Adipocyte (in vitro differentiated cells): ENCODE data around the gene TYRP1.

ENCODE experiments used
- DNase-seq: peaks from one replicate; pipeline ENCODE4 v3.0.0-alpha.2; 2015; ENCODE audit warnings: low read depth
- H3K27me3 ChIP-seq: replicated peaks from 2 replicates; pipeline ENCODE4 v1.7.0; 2013; ENCODE audit warnings: mild to moderate bottlenecking, low read length, moderate library complexity; ENCODE audit not compliant: control insufficient read depth, insufficient read depth
- H3K36me3 ChIP-seq: 2 replicates; pipeline ENCODE4 v1.7.0; 2013; ENCODE audit warnings: low read length, mild to moderate bottlenecking, moderate library complexity; ENCODE audit not compliant: control insufficient read depth, insufficient read depth, severe bottlenecking
- H3K4me1 ChIP-seq: 2 replicates; pipeline ENCODE4 v1.7.0; 2013; ENCODE audit warnings: mild to moderate bottlenecking, low read length, moderate library complexity; ENCODE audit not compliant: control insufficient read depth, insufficient read depth
- H3K4me3 ChIP-seq: 2 replicates; pipeline ENCODE4 v1.7.0; 2013; ENCODE audit warnings: mild to moderate bottlenecking, low read length, moderate library complexity
- H3K9ac ChIP-seq: 2 replicates; pipeline ENCODE4 v1.7.0; 2013; ENCODE audit warnings: mild to moderate bottlenecking, low read length, moderate library complexity
- H3K9me3 ChIP-seq: 2 replicates; pipeline ENCODE4 v1.7.0; 2013; ENCODE audit warnings: mild to moderate bottlenecking, low read length, moderate library complexity; ENCODE audit not compliant: control insufficient read depth

TYRP1 gene, protein sequence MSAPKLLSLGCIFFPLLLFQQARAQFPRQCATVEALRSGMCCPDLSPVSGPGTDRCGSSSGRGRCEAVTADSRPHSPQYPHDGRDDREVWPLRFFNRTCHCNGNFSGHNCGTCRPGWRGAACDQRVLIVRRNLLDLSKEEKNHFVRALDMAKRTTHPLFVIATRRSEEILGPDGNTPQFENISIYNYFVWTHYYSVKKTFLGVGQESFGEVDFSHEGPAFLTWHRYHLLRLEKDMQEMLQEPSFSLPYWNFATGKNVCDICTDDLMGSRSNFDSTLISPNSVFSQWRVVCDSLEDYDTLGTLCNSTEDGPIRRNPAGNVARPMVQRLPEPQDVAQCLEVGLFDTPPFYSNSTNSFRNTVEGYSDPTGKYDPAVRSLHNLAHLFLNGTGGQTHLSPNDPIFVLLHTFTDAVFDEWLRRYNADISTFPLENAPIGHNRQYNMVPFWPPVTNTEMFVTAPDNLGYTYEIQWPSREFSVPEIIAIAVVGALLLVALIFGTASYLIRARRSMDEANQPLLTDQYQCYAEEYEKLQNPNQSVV

DNA sequence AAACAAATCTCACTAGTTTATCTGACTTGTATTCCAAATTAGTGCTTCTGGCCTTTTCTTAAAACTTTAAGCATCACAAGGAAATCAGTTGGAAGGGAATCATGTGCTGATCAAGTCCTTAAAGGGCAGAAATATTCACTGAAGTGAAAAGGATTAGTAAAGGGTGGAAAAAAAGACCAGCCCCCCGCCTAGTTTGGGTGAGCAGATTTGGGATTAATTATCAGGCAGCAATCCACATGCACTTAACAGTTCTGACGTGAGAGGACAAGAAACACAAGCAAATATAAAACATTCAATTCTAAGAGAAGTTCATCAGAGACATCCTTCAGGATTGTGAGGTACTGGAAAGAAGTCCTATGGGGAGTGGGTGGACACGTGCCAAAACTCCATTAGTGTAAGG lies at the start of gene TYRP1:
Gene TYRP1, plus strand, starts transcription at position 245 of the 400 bp plus-strand sequence. CDS start 612 bp downstream, outside the sequence.
- no peaks in the 10 kb centered on the region for H3K36me3 ChIP-seq
- no peaks in the 10 kb centered on the region for H3K9me3 ChIP-seq
- H3K9ac ChIP-seq: no peak within 1 kb of the TSS
- H3K4me1 ChIP-seq: peaks cover 12% of the 10 kb centered on the region
- H3K27me3 ChIP-seq: peaks cover 5% of the 10 kb centered on the region
- DNase-seq: no peak
- H3K4me3 ChIP-seq: no peak within 1 kb of the TSS

DNA sequence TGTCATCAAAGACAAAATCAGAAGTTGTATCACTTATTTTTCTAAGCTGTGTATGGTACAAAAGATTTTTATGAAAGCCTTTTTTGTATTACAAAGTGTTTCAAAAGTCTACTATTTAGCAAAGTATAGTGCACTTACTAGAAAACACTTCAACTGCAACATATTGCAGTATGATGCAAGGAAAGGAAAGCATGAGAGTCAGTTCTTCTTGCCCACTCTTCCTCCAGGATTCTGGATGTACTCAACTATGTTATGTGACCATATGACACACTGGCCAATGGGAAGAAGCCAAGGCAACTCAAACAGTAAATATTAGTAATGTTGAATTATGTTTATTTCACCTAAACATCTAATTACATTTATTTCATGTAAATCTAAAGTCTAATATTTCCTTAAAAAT lies 49.5 kb upstream of the TYRP1 start:
- H3K9ac ChIP-seq: no peak overlapping the region
- peak; percentile 41 for DNase-seq

DNA sequence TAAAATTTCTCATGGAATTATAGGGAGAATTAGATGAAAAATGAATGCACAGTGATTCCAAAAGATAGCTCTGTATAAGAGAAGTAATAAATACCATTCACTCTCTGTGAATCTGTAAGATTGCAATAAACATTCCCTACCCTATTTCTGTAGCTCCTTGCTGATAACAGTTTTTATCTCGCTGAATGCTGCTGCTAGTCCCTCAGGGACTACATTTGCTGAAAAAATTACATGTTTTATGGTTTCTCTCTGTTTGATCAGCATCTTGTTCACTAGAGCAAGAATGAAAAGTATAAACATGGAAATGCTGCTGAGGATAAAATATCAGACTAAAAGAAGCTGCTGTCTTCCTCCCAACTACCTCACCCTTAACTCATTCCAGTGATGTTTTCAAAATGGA lies 44.3 kb upstream of the TYRP1 start:
- Histone ChIP-seq H3K9ac (no peak overlapping the region), H3K36me3 (no peaks in the 10 kb centered on the region), H3K27me3 (no peaks in the 10 kb centered on the region), H3K4me3 (no peak overlapping the region), H3K9me3 (no peaks in the 10 kb centered on the region), H3K4me1 (no peaks in the 10 kb centered on the region)
- DNase-seq: no peak

More for the DNA sequence above, 49.5 kb upstream of the TYRP1 start:
- H3K9me3 ChIP-seq: no peaks in the 10 kb centered on the region
- H3K4me3 ChIP-seq: no peak overlapping the region
- no peaks in the 10 kb centered on the region for H3K36me3 ChIP-seq
- H3K4me1 ChIP-seq: peaks cover 3% of the 10 kb centered on the region
- H3K27me3 ChIP-seq: no peaks in the 10 kb centered on the region

DNA sequence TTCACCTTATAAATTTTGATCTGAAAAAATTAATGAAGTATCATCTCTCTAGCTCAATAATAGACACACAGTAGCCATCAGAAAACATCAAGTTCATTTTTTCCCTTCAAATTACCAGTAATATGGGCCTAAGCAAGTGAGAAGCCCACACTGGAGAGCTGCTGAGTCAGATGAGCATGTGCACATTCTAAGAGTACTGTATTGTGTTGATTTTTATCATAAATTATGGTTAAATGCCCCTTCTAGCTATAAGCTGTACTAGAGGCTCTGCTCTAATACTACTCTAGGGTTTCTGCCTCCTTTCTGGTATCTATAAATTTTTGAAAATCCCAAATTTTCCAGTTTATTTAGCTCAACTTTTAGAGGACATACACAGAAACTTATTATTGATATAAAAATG lies 42.1 kb upstream of the TYRP1 start:
- Histone ChIP-seq H3K36me3 (no peaks in the 10 kb centered on the region), H3K4me3 (no peak overlapping the region), H3K9me3 (no peaks in the 10 kb centered on the region), H3K4me1 (no peaks in the 10 kb centered on the region), H3K9ac (no peak overlapping the region), H3K27me3 (no peaks in the 10 kb centered on the region)
- no peak for DNase-seq

DNA sequence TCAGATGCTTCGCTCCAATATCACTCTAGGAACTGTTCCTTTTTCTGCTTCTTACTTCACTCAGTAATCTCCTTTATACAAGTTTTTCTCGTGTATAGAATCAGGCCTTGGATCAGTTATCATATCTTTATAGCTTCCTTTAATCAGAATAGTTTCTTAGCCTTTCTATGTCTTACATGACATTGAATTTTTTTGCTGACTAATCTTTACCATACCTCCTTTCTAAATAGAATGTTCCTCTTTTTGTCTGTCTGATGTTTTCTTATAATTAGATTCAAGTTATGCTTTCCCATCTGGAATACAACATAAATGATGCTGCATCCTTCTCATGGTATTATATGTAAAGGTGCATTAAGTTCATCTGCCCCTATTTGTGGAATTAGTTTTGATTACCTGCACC lies 40.2 kb upstream of the TYRP1 start:
- Histone ChIP-seq H3K36me3 (no peaks in the 10 kb centered on the region), H3K4me3 (no peak overlapping the region), H3K9me3 (peaks cover 2% of the 10 kb centered on the region), H3K9ac (no peak overlapping the region), H3K4me1 (no peaks in the 10 kb centered on the region), H3K27me3 (no peaks in the 10 kb centered on the region)
- no peak for DNase-seq

DNA sequence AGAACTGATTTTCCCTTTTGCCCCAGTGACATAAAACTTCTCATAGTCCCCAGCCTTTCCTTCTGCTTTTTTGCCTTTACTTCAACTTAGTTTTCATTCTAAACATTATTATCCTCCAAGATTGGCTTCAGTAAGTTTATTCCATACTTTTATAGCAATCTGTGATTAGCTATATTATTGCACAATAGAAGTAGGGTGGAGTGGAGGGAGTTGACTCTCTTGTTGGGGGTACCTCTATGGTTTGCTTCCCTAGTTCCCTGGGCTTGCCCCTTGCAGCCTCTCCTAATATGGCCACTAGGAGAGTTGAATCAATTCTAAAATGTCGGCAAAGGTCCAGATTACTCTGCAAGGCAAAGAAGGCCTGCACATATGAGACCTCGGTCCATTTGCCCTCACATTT lies 36.4 kb upstream of the TYRP1 start:
- no peaks in the 10 kb centered on the region for H3K36me3 ChIP-seq
- H3K4me1 ChIP-seq: no peaks in the 10 kb centered on the region
- H3K4me3 ChIP-seq: no peak overlapping the region
- H3K9ac ChIP-seq: no peak overlapping the region
- DNase-seq: no peak
- H3K27me3 ChIP-seq: no peaks in the 10 kb centered on the region
- peaks cover 3% of the 10 kb centered on the region for H3K9me3 ChIP-seq

DNA sequence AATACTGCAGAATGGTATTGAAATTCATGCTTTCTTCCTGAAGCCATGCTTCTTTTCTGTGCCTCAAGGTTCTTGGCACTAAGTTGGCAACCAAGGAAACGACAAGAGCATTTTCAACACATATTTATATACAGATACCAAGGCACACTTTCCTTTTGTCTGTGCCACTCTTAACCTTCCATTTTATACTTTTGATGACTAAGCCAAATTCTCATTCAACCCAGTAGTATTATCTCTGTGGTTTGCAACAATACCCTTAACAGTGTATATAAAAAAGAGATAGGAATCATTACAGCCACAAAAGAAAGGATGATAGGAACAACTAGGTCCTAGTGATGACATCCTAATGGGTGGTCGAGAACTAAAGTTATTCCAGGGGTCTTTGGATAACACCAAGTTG lies 36.0 kb upstream of the TYRP1 start:
- no peak overlapping the region for H3K9ac ChIP-seq
- H3K9me3 ChIP-seq: peaks cover 3% of the 10 kb centered on the region
- H3K4me3 ChIP-seq: no peak overlapping the region
- no peak for DNase-seq
- no peaks in the 10 kb centered on the region for H3K4me1 ChIP-seq
- no peaks in the 10 kb centered on the region for H3K36me3 ChIP-seq
- H3K27me3 ChIP-seq: no peaks in the 10 kb centered on the region

DNA sequence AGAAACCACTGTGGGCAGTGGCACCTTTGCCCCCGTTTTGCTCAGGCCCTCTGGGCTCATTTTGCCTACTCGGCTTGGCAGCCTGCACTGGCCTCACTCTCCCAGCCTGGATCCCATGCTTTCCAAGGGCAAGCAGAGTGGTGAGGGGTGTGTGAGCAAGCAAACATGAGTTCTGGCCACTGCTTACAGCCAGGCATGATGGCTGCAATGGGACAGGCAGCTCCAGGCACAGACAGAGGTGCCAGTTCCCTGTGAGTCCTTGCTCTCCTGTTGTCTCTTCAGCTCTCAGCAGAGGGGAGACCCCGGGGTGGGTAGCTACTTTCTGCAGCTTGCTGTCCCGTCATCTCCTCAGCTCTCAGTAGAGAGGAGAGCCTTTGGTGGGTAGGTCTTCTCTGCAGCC lies 35.2 kb upstream of the TYRP1 start:
- Histone ChIP-seq H3K4me1 (no peaks in the 10 kb centered on the region), H3K36me3 (no peaks in the 10 kb centered on the region), H3K4me3 (no peak overlapping the region), H3K27me3 (no peaks in the 10 kb centered on the region), H3K9ac (no peak overlapping the region), H3K9me3 (peaks cover 3% of the 10 kb centered on the region)
- DNase-seq: no peak

DNA sequence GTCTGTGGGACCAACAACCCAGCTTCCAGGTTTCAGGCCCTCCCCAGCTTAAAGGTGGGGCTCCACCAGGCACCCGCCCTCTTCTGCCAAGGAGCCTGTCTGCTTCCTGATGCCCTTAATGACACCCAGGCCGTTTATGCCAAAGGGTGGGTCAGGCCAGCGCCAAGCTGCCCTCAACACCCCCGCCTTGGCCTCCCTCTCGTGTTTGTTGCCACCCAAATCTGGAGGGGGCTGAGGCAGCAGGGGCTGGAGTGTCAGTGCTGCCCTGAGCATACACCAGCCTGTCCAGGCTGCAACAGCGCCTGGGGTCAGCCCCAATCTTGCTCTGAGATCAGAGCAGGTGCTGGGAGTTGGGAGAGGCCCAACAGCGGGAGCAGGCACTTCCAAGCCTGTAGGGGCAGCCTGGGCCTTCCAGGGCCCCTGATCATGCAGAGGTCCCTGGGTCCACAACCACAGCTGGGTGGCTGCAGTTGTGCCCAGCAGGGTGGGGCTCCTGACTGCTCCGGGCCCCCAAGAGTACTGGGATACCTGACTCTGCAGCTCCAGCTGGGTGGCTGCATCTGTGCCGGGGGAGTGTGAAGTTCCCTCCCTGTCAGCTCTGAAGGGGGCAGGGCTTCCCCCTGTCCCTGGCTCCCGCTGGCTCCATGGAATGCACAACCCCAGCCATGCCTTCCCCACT lies 34.5 kb upstream of the TYRP1 start:
- DNase-seq: no peak
- H3K9me3 ChIP-seq: peaks cover 3% of the 10 kb centered on the region
- no peaks in the 10 kb centered on the region for H3K4me1 ChIP-seq
- no peak overlapping the region for H3K4me3 ChIP-seq
- H3K27me3 ChIP-seq: no peaks in the 10 kb centered on the region
- H3K36me3 ChIP-seq: no peaks in the 10 kb centered on the region
- H3K9ac ChIP-seq: no peak overlapping the region

DNA sequence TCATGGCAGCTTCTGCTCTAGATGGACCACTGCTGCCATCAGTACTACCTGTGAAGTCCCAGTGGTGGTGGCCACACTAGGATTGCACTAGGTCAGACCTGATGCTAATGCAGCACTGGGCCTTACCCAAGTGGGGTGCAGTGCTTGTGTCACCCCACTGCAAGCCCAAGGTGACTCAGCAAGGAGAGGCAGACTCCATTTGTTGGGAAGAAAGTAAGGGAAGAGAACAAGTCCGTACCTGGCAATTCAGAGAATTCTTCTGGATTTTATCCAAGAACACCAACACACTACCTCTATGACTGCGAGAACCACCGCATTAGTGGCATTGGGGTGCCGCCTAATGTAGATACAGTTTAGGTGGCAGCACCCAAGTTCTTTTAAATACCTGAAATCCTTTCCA lies 34.0 kb upstream of the TYRP1 start:
- DNase-seq: no peak
- no peaks in the 10 kb centered on the region for H3K36me3 ChIP-seq
- H3K4me1 ChIP-seq: no peaks in the 10 kb centered on the region
- H3K4me3 ChIP-seq: no peak overlapping the region
- H3K9ac ChIP-seq: no peak overlapping the region
- H3K9me3 ChIP-seq: peaks cover 3% of the 10 kb centered on the region
- H3K27me3 ChIP-seq: no peaks in the 10 kb centered on the region

DNA sequence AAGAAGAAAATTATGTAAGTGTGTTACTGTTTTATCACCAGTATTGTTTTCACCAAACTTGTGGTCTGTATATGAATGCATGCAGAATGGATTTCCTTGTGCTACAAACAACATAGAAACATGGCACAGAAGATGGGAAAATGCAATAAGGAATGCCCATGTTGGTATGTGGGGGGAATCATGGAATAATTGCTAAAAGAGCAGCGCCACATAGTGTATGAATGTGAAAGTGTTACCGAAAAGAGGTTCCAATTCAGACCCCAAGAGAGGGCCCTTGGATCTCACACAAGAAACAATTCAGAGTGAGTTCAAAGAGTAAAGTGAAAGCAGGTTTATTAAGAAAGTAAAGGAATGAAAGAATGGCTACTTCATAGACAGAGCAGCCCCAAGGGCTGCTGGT lies 26.4 kb upstream of the TYRP1 start:
- peak; percentile 4 for DNase-seq
- Histone ChIP-seq H3K4me3 (no peak overlapping the region), H3K36me3 (no peaks in the 10 kb centered on the region)

More for the DNA sequence above, 26.4 kb upstream of the TYRP1 start:
- no peaks in the 10 kb centered on the region for H3K9me3 ChIP-seq
- no peaks in the 10 kb centered on the region for H3K27me3 ChIP-seq
- no peak overlapping the region for H3K9ac ChIP-seq
- H3K4me1 ChIP-seq: no peaks in the 10 kb centered on the region
